HG03039 (cell line): ENCODE measurements around the gene MYO7B.
A peak's percentile ranks its signal among the peaks of the same experiment; 100 is the strongest.

Source experiments
- ATAC-seq: cut with Tn5 transposase; IDR thresholded peaks from one replicate; pipeline ENCODE4 v1.9.1; 2021; ENCODE audit warnings: mild to moderate bottlenecking, moderate library complexity; ENCODE audit not compliant: unreplicated experiment

The MYO7B gene

DNA sequence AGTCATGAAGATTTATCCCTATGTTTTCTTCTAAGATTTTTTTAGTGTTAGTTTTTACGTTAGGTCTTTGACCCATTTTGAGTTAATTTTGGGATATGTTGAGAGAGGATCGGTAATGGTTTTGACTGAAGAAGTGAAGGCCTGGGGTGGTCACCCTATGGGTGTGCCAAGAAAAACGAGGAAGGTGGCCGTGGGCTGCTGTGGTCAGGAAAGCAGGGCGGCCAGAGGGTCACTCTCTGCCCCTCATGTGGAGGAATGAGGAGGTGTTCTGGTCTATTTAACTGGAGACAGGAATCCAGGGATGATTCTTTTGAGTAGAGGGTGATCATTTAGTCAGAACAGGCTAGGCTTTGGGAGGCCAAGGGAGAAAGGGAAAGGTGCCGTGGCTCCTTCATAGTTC, 50.7 kb downstream of the MYO7B start:
- ATAC-seq, result no peak

DNA sequence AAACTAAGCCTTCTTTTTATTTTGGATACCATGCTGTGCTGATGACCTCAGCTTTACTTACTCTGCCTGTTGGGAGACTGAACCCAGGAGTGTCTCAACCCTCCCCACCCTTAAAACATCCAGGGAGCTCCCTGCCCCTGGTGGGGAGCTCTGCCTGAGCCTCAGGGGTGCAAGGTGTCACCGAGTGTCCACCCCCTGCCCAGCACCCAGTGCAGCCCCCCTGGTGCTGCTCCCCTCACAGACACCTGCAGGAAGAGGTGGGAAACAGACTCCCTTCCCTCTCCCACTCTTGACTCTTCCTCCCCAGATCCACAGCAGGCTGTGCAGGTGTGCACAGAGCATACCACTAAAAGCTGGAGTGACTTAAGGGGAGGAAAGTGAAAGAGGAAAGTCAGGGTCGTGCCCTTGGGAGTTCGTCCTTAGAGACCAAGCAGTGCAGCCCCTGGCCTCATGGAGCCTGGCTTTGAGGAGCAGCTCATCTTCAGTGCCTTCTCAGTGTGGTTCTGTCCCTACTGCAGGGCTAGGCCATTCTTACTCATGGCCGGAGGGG, 51.3 kb downstream of the MYO7B start:
- no peak for ATAC-seq

DNA sequence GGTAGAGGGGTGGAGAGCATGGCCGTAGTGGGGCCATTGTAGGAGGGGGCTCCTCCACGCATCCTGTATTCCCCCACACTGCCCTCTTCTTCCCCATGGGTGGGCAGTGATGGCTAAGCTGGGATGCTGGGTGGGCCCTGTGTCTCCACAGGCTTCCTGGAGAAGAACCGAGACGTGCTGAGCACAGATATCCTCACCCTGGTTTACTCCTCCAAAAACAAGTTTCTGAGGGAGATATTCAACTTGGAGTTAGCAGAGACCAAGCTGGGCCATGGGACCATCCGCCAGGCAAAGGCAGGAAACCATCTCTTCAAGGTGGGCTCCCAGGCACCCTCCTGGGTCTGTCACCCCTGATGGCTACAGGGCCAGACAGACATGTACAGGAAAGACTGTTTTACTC, 52.8 kb downstream of the MYO7B start:
- no peak for ATAC-seq

DNA sequence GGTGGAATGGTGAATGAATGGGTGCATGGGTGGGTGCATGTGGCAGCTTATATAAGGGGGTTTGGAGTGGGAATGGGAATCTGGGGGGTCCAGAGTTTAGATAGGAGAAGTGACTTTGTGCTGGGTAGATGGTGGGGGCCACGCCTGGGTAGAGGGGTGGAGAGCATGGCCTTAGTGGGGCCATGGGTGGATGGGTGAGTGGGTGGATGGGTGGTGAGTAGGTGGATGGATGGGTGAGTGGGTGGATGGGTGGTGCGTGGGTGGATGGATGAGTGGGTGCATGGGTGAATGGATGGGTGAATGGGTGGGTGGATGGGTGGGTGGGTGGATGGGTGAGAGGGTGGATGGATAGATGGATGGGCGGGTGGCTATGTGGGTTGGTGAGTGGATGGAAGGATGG, 53.9 kb downstream of the MYO7B start:
- no peak for ATAC-seq

DNA sequence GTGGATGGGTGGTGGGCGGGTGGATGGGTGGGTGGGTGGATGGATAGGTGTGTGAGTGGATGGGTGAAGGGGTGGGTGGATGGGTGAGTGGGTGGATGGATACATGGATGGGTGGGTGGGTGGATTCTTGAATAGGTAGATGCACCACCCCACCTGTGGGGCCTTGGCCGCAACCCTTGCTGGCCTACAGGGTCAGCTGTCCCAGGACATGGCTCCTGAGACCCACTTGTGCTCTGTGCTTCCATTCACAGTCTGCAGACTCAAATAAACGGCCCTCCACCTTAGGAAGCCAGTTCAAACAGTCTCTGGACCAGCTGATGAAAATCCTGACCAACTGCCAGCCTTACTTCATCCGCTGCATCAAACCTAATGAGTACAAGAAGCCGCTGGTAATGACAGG, 54.4 kb downstream of the MYO7B start:
- ATAC-seq, result no peak

DNA sequence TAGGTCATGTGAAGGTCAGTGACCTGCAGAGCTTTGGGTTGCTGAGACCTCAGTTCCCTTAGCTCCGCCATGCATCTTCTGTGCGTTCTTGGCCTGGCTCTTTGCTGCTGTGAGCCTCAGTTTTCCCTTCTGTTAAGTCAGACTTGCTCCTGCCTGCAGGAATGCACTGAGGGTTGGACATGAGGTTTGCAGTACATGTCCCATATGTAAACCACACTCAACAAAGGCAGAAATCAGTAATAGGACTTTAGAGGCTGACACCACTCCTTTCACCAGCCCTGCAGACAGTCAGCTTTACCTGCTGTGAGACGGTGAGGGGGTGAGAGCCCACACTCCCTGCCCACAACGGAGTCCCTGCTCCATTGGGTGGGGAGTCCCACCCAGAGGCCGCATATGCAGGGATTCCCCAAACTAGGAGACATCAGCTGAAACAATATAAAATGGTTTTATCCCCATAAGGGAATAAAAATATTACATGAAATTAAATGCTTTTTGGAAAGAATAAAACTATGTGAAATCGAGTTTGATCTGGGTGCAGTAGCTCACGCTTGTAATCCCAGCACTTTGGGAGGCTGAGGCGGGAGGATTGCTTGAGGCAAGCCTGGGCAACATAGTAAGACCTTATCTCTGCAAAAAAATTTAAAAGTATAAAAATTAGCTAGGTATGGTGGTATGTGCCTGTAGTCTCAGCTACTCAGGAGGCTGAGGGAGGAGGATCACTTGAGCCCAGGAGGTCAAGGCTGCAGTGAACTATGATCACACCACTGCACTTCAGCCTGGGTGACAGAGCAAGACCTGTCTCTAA, 55.1 kb downstream of the MYO7B start:
- ATAC-seq, result no peak

DNA sequence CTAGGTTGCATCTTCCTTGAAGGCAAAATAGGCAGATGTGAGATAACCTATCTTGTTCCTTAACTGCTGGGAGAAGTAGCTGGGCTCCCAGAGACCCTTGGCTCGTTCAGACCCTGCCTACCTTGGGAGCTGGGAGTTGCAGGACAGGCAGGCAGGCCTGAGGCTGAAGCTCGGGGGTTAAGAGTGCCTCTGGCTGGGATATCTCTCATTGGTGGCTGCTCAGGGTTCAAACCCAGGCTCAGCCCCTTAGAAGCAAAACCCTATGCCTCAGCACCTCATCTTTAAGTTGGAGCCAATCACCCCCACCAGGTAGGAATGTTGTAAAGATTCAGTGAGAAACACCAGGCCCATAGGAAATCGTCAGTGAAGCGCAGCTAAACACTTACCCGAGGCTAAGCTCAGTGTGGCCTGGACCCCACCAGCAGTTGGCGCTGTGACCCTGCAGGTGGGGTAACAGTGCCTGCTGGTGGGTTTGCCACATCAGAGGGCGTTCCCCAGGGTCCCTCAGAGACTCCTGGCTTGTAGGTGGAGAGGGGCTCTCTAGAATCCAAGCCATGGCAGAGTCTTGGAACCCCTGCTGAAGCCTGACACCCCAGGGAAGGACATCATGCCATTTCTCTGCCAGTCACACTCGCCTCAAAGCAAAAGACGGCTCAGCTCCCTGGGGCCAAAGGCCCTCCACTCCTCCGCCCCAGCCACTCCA, 55.9 kb downstream of the MYO7B start:
- peak; percentile 65 for ATAC-seq

DNA sequence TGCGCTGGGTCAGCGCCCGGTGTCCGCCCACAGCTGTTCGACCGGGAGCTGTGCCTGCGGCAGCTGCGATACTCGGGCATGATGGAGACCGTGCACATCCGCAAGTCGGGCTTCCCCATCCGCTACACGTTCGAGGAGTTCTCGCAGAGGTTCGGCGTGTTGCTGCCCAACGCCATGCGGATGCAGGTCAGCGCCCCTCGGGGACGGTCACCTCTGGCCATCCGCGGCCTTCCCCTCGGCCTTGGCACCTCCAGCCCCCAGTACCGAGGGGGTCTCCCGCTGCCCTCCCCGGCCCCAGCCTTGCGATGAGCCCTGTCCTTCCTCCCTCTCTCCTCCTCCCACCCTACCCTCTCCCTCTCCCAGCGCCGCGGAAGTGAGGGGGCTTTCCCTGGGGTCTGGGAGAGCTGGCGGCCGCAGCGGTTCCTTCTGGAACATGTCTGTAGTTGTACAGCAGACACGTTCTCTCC, 57.3 kb downstream of the MYO7B start:
- ATAC-seq, result no peak

DNA sequence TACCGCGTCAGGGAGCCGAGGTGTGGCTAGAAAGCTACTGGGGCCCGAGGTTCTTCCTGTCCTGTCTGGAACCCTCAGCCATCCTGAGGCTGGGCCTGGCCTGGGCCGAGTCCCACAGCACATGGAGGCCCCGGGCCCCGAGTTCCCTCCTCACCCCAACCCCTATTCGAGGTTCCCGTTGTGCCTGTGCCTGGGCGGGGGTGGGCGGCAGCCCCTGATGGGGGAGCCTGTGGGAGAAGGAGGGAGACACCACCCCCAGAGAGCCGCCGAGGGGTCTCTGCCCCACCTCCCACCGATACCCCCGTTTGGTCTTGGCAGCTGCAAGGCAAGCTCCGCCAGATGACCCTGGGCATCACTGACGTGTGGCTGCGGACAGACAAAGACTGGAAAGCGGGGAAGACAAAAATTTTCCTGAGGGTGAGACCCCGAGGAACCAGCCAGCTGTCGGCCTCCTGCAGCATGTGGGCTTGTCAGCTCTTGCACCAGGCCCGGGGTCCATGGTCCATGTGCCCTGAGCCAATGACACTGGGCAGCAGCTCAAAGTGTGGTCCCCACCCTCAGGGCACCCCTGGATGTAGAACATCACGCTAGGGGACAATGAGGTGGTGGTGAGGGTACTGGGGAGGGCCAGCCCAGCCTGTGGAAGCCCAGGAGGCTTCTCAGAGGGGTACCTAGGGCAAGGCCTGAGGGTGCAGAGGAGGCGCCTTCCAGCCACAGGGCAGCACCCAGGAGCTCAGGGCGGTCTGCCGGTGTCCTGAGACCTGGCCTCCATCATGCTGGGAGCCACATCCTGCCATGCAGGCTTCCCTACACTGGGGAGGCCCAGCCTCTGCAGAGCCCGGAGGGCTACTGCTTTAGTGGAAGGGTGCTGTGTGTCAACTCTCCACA, 58.0 kb downstream of the MYO7B start:
- no peak for ATAC-seq

DNA sequence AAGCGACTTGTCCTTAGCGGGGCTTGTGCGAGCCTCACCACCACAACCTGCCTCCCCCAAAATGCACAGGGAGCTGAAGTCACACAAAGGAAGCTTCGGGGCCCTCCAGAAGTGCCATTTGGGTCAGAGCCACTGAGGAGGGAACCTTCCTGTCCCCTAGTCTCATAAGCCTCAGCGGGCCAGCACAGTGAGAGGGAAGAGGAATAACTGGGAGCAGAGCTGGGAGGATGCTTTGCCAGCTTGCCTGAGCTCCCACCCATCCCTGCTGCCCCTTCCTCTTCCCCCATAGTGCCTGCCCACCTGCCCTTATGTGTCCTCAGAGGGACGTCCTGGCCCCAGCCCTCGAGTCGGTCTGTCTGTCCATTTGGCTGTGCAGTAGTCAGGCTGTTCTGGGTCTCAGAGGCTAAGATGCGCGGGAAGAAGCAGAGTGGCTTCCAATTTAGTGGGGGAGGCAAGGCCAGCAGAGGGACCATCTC, 58.7 kb downstream of the MYO7B start:
- no peak for ATAC-seq

DNA sequence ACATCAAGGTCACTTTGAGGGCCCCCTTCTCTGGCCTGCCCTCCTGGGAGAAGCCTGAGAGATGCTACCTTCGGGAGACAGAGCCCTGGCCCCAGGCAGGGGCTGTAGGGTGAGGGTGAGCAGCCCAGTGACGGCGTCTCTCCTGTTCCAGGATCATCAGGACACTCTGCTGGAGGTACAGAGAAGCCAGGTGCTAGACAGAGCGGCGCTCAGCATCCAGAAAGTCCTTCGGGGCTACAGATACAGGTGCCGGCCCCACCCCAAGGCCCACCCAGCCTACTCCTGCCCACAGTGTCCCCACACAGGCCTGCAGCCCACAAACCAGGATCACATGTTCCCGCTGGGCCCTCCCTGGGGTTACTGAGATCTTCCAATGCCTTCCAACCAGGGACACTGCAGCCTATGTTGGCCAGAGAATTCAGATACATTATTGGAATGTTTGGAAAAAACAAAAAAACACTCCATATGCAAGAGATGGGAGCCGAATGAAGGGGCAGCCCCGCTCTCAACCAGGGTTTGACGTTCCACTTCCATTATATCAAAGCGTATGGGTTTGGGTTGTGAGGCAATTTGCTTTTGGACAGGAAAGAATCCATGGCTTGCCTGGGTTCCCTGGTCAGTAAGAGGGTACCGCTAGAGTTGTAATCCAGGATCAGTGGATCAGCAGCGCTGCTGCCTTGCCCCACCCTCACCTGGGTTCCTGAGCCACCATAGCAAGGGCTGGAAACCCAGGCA, 61.0 kb downstream of the MYO7B start:
- ATAC-seq, result no peak

DNA sequence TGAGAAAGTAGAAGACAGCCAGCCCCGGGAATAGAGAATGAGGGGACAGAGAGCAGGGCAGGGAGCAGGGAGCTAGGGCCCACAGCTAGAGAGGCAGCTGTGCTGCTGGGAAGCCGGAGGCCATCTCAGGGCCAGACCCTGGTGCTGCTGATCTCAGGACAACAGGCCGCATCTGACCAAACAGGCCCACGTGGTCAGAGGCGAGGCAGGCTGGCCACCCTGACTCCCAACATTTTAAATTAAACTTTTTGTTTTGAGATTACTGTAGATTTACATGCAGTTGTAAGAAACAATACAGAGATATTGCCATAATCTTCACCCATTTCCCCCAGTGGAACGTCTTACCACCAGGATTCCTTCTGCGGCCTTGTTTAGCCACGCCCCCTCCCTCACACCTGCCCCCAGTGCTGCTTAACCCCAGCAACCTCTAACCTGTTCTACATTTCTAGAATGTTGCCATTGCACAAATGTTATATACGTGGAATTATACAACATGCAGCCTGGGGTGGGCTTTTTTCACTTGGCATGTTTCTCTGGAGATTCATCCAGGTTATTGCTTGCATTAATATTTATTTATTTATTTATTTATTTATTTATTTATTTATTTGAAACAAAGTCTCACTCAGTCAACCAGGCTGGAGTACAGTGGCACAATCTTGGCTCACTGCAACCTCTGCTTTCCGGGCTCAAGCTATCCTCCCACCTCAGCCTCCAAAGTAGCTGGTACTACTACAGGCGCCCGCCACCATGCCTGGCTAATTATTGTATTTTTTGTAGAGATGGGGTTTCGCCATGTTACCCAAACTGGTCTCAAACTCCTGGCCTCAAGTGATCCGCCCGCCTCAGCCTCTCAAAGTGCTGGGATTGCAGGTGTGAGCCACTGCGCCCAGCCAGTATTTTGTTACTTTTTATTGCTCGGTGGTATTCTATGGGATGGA, 61.8 kb downstream of the MYO7B start:
- no peak for ATAC-seq

DNA sequence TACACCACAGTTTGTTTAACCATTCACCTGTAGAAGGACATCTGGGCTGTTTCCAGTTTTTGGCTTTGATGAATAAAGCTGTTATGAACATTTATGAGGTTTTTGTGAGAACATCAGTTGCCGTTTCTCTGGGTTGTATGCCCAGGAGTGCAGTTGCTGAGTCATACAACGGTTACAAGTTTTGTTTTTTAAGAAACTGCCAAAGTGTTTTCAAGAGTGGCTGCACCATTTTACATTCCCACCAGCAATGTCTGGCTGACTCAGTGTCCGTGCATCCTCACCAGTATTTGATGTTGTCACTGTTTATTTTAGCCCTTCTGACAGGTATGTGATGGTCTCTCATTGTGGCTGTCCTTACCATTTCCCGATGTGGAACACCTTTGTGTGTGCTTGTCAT, 62.5 kb downstream of the MYO7B start:
- no peak for ATAC-seq

DNA sequence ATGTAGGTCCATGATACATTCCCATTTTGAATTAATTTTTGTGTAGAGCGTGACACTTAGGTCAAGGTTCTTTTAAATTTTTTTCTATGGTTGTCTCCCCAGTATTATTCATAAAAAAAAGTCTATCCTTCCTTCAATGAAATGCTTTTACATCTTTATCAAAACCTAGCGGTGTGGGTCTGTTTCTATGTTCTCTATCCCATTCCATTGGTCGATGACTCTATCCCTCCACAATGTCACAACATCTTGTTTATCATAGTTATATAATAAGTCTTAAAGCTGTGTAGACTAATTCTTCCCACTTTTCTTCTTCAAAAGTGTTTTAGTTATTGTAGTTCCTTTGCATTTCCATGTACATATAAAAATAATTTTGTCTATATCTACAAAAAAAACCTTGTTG, 63.2 kb downstream of the MYO7B start:
- no peak for ATAC-seq

DNA sequence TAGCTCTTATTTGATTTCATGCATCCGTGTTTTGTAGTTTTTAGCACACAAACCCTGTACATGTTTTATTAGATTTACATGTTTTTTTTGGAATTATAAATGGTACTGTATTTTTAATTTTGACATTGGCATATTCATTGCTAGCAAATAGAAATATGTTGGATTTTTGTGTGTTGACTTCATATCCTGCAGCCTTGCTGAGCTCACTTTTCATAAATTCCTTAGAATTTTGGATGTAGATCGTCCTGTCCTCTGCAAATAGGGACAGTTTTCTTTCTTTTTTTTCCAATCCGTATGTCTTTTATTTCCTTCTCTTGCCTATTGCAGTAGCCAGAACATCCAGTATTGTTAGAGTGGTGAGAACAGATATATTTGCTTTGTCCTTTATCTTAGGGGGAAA, 63.7 kb downstream of the MYO7B start:
- ATAC-seq, result no peak

DNA sequence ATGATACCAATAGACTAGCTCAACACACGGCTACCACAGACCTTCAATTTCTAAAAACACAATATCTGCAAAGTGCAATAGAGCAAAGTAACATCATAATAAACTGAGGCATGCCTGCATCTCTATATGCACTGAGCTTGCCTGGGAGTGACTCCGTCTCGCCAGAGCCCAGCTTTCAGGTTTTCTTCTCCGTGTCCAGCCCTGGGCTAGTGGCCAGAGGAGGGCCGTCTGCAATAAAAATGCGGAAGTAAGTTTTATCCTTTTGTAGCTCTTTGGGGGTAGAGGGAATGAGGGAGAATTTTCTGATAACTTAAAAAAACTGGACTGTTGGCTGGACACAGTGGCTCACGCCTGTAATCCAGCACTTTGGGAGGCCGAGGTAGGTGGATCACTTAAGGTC, 69.5 kb downstream of the MYO7B start:
- no peak for ATAC-seq

DNA sequence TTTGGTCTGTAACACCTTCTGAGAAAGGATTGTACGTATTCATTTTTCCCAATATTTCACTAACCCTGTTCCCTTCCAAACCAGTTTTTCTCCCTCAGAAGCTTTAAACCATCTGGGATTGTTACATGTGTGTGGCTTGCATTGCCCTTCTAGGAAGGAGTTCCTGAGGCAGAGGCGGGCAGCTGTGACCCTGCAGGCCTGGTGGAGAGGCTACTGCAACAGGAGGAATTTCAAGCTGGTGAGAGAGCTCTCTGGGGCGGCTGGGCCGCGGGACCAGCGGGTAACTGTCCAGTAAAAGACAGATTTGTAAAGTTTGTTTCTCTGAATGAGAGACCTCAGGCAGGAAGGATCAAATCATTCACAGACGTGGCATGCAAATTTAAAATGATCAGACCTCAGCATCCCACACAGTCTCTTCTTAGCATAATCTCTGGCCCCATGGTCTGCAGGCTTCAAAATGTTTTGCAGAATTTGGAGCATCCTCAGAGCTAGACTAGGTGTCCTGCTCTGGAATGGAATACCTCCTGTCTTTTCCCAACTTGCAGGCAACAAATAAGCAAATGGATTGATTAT, 70.3 kb downstream of the MYO7B start:
- no peak for ATAC-seq

DNA sequence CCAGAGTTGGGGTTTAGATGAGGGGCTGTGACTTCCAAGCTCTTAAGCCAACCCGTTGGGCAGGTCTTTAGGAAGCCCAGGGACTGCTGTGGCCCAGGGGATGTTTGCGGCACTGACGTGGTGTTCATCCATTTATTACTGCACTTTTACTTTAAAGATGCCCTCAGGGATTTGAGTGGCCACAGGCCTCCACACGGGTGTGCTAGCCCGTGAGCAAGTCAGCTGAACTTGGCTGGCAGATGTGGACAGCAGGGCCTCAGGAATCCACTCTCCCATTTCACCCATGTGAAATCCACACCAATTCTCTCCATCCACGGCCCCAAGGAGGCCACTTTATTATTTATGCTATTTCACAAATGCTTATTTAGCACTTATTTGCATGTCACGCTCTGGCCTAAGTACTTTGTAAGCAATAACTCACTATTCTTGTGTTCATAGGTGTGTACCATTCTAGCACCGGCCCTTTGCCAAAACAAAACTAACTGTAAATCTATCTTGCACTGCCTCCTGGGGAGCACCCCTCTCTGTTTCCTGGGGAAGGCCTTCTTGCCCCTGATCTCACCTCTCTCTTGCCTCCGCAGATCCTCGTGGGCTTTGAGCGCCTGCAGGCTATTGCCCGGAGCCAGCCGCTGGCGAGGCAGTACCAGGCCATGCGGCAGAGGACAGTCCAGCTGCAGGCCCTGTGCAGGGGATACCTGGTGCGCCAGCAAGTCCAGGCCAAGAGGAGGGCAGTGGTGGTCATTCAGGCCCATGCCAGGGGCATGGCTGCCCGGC, 71.3 kb downstream of the MYO7B start:
- no peak for ATAC-seq
